Epithelial cell of proximal tubule (primary cell): ENCODE results near the gene HDAC8. TPM values are rescaled to one million over a fixed set of nuclear protein-coding genes. Genes with fewer than 3 reads are reported as not detected.

ENCODE experiments used
- DNase-seq: peaks from one replicate; pipeline ENCODE4 v3.0.0-alpha.2; 2011; ENCODE audit warnings: low read depth
- H3K4me3 ChIP-seq: 2 replicates; pipeline ENCODE4 v1.5.1; 2011; ENCODE audit warnings: low read depth, mild to moderate bottlenecking, low read length
- CTCF ChIP-seq: conservative IDR thresholded peaks from 2 replicates; pipeline ENCODE4 v1.5.1; 2012; ENCODE audit warnings: low read depth, mild to moderate bottlenecking, low read length
- total RNA-seq: library from RNA; depleted of rRNA; stranded (reverse); fragments of >200 nt; gene quantifications from 2 replicates; pipeline ENCODE4 v1.2.3, GENCODE V29; 2015

Gene HDAC8
- 13.2 and 14.0 TPM in 2 replicates for total RNA-seq

- TF ChIP-seq CTCF, result no peak
- DNase-seq, result peak; percentile 54
- peak within 1 kb of the TSS; percentile 67 for H3K4me3 ChIP-seq
Measured at GRCh38 chrX:72572248-72573157, at the start of gene HDAC8. HDAC8 (minus strand) TSS chrX:72572843; CDS start chrX:72572761, 82 bp downstream.

GRCh38 chrX:72621625-72622485 is 49.2 kb upstream of the HDAC8 start:
- no peak overlapping the region for H3K4me3 ChIP-seq
- no peak for TF ChIP-seq CTCF
- no peak for DNase-seq

GRCh38 chrX:72621163-72621562 is 48.5 kb upstream of the HDAC8 start:
- no peak for DNase-seq
- TF ChIP-seq CTCF, result no peak
- H3K4me3 ChIP-seq, result no peak overlapping the region

- no peak for TF ChIP-seq CTCF
- peak overlapping the region; percentile 30 for H3K4me3 ChIP-seq
- peak; percentile 42 for DNase-seq
Measured at GRCh38 chrX:72620550-72621145, 48.0 kb upstream of the HDAC8 start.

- peak; percentile 36 for TF ChIP-seq CTCF
- DNase-seq, result no peak
- H3K4me3 ChIP-seq, result no peak overlapping the region
Measured at GRCh38 chrX:72609313-72609712, 36.7 kb upstream of the HDAC8 start.

- TF ChIP-seq CTCF, result no peak
- DNase-seq, result no peak
- no peak overlapping the region for H3K4me3 ChIP-seq
Measured at GRCh38 chrX:72604705-72605104, 32.1 kb upstream of the HDAC8 start.
